MV-4-11 (cell line): Measurements from ENCODE around the gene NOCT.
"Not testable (repeated sequence)": the region's sequence is repeated elsewhere in the genome, so short reads cannot be mapped to it uniquely, and the experiment has no call there.

Experiments used
- DNase-seq: peaks from one replicate; lab custom pipeline; 2025; lab: John Stamatoyannopoulos, UW

The NOCT gene

GRCh38 chr4:139048026-139048425 lies 32.4 kb downstream of the NOCT start:
- no peak for DNase-seq

- DNase-seq: no peak
Observed at GRCh38 chr4:139050446-139050845, 34.9 kb downstream of the NOCT start.

- DNase-seq: no peak
Observed at GRCh38 chr4:139053909-139054308, 38.3 kb downstream of the NOCT start.

DNA sequence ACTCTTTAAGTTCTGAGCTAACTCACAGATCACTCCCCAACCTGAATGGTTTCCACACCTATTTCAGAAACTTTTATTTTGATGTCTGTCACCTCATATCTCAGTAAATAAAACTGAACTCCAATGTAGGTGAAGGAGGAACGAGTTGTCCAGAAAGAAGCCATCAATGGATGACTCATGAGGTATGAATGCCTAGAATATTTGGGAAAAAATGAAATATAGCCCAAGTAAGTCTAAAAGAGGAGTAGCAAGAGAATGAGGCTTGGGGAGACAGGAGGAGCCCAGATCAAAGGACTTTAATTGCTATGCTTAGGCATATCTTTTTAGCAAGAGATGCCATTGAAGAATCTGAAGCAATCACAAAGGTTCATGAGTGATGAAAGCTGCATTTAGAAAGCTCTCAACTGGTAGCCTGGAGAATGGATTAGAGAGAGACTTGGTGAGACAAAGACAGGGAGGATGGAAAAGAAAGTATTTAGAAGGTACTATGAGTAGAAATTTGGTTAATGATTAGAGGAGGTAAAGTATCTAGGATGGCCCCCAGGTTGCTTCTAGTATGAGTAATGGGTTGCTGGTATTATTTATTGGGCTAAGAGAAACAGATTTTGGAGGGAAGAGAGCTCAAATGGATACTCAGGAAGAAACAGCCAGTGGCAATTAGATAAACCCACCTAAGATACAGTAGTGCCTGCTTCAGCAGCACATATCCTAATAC lies 39.4 kb downstream of the NOCT start:
- DNase-seq: no peak

DNA sequence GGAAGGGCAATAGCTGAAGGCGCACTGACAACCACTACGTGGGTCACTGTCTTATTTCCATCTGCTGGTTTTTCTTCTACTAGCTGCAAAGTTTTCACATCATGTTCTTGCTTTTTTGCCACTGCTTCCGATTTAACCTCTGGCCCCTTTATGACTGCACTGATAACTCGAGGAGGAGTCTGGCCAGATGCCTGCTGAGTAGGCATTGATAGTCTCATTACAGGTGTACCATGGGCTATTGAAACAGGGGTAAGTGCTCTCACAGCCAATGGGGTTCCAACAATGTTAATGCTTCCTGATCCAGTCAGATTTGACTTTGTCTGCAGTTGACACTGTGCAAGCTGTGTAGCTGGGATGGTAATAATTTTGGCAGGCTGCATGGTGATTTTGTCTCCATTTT lies 43.4 kb downstream of the NOCT start:
- DNase-seq: not testable (repeated sequence)

DNA sequence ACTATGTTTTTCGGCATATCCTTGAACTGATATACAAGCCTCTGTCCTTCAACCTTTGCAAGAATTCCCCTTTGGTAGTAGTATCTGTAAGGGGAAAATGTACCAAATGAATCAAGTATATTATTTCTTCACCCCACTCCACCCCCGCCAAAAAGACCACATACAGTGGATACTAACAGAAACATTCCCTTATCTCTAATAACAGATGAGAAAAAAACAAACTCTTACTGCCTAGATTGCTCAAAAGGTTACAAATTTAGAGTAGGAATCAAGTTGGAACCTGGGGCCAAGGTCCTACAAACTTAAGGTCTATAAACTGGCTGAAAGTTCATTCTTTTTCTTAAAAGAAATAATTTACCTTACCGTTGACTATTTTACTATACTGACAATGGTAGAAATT lies 45.0 kb downstream of the NOCT start:
- no peak for DNase-seq

DNA sequence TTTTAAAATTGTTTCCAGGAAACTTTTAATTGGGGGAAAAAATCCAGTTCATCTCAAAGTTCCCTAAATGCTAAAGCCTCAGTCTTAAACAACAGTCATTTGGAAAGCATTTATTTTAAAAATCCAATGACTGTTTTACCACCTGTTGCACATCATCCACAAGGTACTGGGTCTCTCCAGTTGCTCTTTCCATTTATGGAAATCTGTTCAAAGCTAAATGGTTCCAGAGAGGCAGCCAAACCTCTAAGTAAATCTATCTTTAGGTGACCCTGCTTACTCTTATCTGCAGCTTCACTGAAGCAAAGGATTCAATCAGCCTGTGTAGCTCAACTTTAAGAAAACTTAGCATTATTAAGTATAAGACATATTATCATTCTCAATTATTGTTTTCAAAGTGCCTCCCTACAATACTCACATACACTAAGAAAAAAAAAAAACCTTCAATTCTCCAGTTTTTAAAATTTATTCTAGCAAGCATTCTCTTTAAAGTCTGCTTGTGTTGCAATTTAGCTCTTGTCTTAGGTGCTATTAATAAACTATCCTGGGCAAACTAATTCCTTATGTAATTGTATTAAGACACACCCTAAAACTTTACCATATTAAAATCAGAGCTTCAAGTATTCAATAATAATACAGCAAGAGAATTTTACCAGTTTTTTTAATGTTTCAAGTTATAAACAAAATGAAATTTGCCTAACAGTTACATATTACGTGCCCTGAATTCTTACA lies 60.6 kb downstream of the NOCT start:
- no peak for DNase-seq

GRCh38 chr4:139077567-139078355 lies 62.2 kb downstream of the NOCT start:
- DNase-seq: no peak

- no peak for DNase-seq
Observed at GRCh38 chr4:139078926-139079325, 63.3 kb downstream of the NOCT start.

DNA sequence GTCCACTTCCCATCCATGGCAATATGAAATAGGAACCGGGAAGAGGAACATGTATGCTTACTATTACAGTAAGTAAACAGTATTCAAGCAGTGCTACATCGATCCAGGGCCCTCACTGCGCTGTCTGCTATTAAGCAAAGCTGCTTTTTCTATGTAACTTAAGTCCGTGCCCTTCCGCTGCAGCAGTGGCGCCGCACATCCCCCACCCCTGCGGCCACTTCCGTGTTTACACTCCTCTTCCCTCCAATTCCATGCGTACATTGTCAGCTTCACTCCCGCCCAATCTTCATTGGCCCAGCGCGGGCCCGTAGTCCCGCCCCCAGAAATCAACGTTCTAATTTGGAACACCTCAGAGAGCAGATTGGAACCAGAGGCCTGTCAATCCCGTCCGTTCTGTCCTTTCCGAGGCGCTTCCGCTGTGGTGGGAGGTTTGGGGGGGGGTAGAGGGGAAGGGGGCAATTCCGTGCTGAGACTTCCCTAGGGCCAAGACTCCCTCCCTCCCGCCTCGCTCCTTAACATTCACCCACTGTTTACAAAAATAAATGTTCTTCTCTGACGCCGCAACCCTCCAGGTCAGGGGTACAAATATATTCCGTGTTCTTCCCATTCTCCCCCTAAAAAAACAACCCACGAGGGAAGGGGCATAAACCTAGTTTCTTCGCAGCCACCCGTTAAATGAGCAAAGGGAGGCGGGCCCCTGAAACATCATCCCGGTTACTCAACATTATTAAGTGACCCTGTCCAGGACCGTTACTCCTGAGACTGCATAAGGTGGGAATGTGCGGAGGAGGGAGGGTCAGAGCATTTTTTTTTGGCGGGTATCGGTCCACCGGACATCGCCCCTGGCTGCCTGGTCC lies 67.4 kb downstream of the NOCT start:
- DNase-seq: peak; percentile 99

DNA sequence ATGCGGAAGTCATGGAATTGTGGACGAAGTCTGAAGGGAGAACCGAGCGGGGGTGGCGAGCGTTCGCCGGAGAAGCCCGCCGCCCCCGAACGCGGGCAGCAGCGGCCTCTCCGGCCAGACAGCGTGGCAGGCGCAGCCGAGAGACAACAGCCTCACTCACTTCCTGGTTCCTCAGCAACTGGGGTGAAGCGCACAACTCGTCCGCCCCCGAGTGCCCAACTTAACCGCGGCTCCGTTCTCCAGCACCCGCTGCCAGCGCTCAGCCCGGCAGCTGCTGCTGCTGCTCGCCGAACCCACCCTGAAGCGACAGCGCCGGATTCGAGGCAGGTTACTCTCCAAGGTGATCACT lies 68.0 kb downstream of the NOCT start:
- DNase-seq: peak; percentile 61

GRCh38 chr4:139083956-139084803 lies 68.6 kb downstream of the NOCT start:
- DNase-seq: peak; percentile 83

DNA sequence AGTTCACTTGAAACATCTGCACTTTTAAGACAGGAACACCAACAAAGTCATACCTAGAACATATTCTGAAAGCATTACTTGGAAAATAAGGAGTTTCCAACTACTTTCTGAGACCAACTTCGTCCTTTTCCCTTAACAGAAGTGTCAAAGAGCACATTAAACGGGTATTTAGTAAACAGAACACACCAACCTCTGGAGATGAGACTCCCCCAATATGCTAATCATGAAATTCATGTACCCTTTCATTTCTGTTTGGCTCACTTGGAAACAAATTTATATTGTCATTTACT lies 69.2 kb downstream of the NOCT start:
- DNase-seq: no peak

GRCh38 chr4:139085141-139085540 lies 69.6 kb downstream of the NOCT start:
- peak; percentile 16 for DNase-seq

- no peak for DNase-seq
Observed at GRCh38 chr4:139092271-139092670, 76.7 kb downstream of the NOCT start.
